KMS-11 (cell line): ENCODE measurements around the gene SNX1.
A peak's percentile ranks its signal among the peaks of the same experiment; 100 is the strongest.

Experiments used
- H2AFZ ChIP-seq: fragments of 200-600 bp; sonication (generic); 2 replicates; pipeline ENCODE4 v1.6.1; 2016; ENCODE audit warnings: antibody characterized with exemption, mixed run types, low read depth
- H3K27ac ChIP-seq: fragments of 200-600 bp; sonication (generic); 2 replicates; pipeline ENCODE4 v1.6.1; 2016; ENCODE audit warnings: mild to moderate bottlenecking, mixed run types
- H3K27me3 ChIP-seq: fragments of 200-600 bp; sonication (generic); 2 replicates; pipeline ENCODE4 v1.6.1; 2017; ENCODE audit warnings: mild to moderate bottlenecking, low read depth, mixed run types, moderate library complexity; ENCODE audit not compliant: insufficient read depth
- H3K36me3 ChIP-seq: fragments of 200-600 bp; sonication (generic); 2 replicates; pipeline ENCODE4 v1.6.1; 2017; ENCODE audit warnings: mild to moderate bottlenecking, mixed run types; ENCODE audit not compliant: insufficient read depth
- H3K4me1 ChIP-seq: fragments of 200-600 bp; sonication (generic); 2 replicates; pipeline ENCODE4 v1.6.1; 2016; ENCODE audit warnings: mild to moderate bottlenecking, low read depth, mixed run types; ENCODE audit not compliant: poor library complexity, severe bottlenecking
- H3K4me2 ChIP-seq: fragments of 200-600 bp; sonication (generic); 2 replicates; pipeline ENCODE4 v1.7.0; 2016; ENCODE audit warnings: mild to moderate bottlenecking, mixed run types
- H3K4me3 ChIP-seq: fragments of 200-600 bp; sonication (generic); IDR thresholded peaks from 2 replicates; pipeline ENCODE4 v1.6.1; 2017; ENCODE audit warnings: low read depth, low read length, mixed read lengths; ENCODE audit not compliant: insufficient read depth
- H3K79me2 ChIP-seq: fragments of 200-600 bp; sonication (generic); 2 replicates; pipeline ENCODE4 v1.6.1; 2016; ENCODE audit warnings: low read depth, mixed run types; ENCODE audit not compliant: insufficient read depth
- H3K9ac ChIP-seq: fragments of 200-600 bp; sonication (generic); 2 replicates; pipeline ENCODE4 v1.6.1; 2016; ENCODE audit warnings: mild to moderate bottlenecking, mixed run types
- H4K20me1 ChIP-seq: fragments of 200-600 bp; sonication (generic); 2 replicates; pipeline ENCODE4 v1.6.1; 2016; ENCODE audit warnings: mild to moderate bottlenecking, mixed run types; ENCODE audit not compliant: insufficient read depth
- TF ChIP-seq, protein P1 (sequence below): fragments of 200-600 bp; sonication (generic); conservative IDR thresholded peaks from 2 replicates; pipeline ENCODE4 v1.6.1; 2017; ENCODE audit warnings: low read depth, mild to moderate bottlenecking, antibody characterized with exemption, low read length, moderate library complexity, mixed read lengths

SNX1 gene

GRCh38 chr15:64082757-64083156, 13.0 kb upstream of the SNX1 start:
- no peak overlapping the region for H3K27ac ChIP-seq
- no peaks in the 10 kb centered on the region for H3K27me3 ChIP-seq
- H3K4me1 ChIP-seq, result no peaks in the 10 kb centered on the region
- H2AFZ ChIP-seq, result no peak overlapping the region
- H3K4me3 ChIP-seq, result no peak overlapping the region
- H3K79me2 ChIP-seq, result no peaks in the 10 kb centered on the region
- H3K36me3 ChIP-seq, result no peaks in the 10 kb centered on the region
- no peaks in the 10 kb centered on the region for H4K20me1 ChIP-seq
- TF ChIP-seq, protein P1, sequence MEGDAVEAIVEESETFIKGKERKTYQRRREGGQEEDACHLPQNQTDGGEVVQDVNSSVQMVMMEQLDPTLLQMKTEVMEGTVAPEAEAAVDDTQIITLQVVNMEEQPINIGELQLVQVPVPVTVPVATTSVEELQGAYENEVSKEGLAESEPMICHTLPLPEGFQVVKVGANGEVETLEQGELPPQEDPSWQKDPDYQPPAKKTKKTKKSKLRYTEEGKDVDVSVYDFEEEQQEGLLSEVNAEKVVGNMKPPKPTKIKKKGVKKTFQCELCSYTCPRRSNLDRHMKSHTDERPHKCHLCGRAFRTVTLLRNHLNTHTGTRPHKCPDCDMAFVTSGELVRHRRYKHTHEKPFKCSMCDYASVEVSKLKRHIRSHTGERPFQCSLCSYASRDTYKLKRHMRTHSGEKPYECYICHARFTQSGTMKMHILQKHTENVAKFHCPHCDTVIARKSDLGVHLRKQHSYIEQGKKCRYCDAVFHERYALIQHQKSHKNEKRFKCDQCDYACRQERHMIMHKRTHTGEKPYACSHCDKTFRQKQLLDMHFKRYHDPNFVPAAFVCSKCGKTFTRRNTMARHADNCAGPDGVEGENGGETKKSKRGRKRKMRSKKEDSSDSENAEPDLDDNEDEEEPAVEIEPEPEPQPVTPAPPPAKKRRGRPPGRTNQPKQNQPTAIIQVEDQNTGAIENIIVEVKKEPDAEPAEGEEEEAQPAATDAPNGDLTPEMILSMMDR, result no peak
- no peak overlapping the region for H3K4me2 ChIP-seq
- H3K9ac ChIP-seq, result no peak overlapping the region

- TF ChIP-seq, protein P1, result no peak
- peaks cover 30% of the 10 kb centered on the region for H3K79me2 ChIP-seq
- H2AFZ ChIP-seq, result no peak overlapping the region
- no peak overlapping the region for H3K27ac ChIP-seq
- peaks cover 21% of the 10 kb centered on the region for H3K4me1 ChIP-seq
- no peak overlapping the region for H3K4me2 ChIP-seq
- no peak overlapping the region for H3K4me3 ChIP-seq
- no peaks in the 10 kb centered on the region for H4K20me1 ChIP-seq
- H3K27me3 ChIP-seq, result no peaks in the 10 kb centered on the region
- H3K36me3 ChIP-seq, result no peaks in the 10 kb centered on the region
- H3K9ac ChIP-seq, result no peak overlapping the region
These were observed 6.1 kb upstream of the SNX1 start for GRCh38 chr15:64089543-64090280.

DNA sequence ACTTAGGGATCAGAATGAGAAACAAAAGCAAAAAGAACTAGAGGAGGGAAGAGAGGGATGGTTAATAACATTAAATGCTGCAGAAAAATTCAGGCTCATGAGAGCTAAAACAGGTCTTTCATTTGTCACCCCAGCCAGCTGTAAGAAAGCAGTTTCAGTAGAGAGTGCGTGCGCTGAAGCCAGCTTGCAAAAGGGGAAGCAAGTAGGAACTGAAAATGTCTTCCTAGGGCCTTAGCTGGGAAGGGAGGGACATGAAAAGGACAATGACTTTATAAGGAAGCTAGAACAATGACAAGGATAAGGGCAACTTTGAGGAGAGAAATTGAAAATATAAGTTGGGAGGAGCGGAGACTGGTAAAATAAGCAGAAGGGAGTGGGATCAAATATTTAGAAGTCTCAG, 5.3 kb upstream of the SNX1 start:
- Histone ChIP-seq H3K27ac (no peak overlapping the region), H3K79me2 (peaks cover 30% of the 10 kb centered on the region), H4K20me1 (no peaks in the 10 kb centered on the region), H3K36me3 (no peaks in the 10 kb centered on the region), H3K27me3 (no peaks in the 10 kb centered on the region), H3K9ac (no peak overlapping the region), H3K4me1 (peaks cover 28% of the 10 kb centered on the region), H3K4me3 (no peak overlapping the region), H3K4me2 (no peak overlapping the region), H2AFZ (no peak overlapping the region)
- TF ChIP-seq, protein P1, result no peak

DNA sequence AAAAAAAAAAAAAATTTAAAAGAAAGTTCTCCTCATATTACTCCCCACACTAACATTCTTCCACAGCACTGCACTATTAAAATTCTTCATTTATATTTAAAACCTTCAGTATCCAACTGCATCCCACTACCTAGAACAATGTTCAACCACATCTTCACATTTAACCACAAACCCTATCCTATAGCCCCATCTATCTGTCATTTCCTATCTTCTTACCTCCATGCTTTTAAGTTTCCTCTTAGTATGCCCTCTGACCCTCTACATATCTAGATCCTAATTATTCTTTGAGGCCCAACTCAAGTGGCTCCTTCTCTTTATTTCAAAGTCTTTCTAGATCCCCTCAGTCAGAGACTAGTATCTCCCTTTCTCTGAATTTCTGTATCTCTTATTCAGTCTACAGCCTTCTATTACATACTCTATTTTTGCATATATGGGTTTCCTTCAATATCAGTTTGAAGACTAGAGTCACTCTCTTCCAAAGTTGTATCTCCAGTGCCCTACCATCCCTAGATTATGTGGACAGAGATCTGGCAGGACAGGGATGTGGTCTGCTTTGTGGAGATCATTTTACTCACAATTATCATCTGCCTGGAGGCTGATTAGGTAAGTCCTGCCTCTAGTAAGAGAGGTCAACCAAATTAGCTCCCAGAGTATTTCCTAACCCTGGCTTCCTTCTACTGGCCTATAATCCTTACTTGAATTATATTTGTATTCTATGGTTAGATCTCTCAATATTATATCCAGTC, 3.5 kb upstream of the SNX1 start:
- Histone ChIP-seq H3K79me2 (peaks cover 41% of the 10 kb centered on the region), H3K4me2 (peak overlapping the region; percentile 89), H3K4me1 (peaks cover 35% of the 10 kb centered on the region), H2AFZ (no peak overlapping the region), H3K27ac (peak overlapping the region; percentile 74), H3K9ac (peak overlapping the region; percentile 70; the same call in 1 of the 2 replicates), H3K27me3 (no peaks in the 10 kb centered on the region), H3K36me3 (no peaks in the 10 kb centered on the region), H3K4me3 (no peak overlapping the region), H4K20me1 (no peaks in the 10 kb centered on the region)
- TF ChIP-seq, protein P1, result no peak
